Neural progenitor cell (in vitro differentiated cells): Measurements from ENCODE around the gene NUP54. TPM values are rescaled to one million over a fixed set of nuclear protein-coding genes. Genes with fewer than 3 reads are reported as not detected.
A peak's percentile ranks its signal among the peaks of the same experiment; 100 is the strongest.

Experiments
- DNase-seq: peaks from one replicate; pipeline ENCODE4 v3.0.0-alpha.2; 2016; ENCODE audit warnings: low spot score
- H2AFZ ChIP-seq: fragments of 200-600 bp; sonication (generic); replicated peaks from 2 replicates; pipeline ENCODE4 v1.6.1; 2016; ENCODE audit warnings: antibody characterized with exemption
- H3F3A ChIP-seq: fragments of 200-600 bp; sonication (generic); 2 replicates; pipeline ENCODE4 v1.6.1; 2016; ENCODE audit warnings: antibody characterized with exemption, low read depth
- H3K27ac ChIP-seq: fragments of 200-600 bp; sonication (generic); 2 replicates; pipeline ENCODE4 v1.5.1; 2016; ENCODE audit warnings: mild to moderate bottlenecking
- H3K27me3 ChIP-seq: fragments of 200-600 bp; sonication (generic); 2 replicates; pipeline ENCODE4 v1.6.1; 2016; ENCODE audit warnings: mild to moderate bottlenecking, moderate library complexity
- H3K36me3 ChIP-seq: fragments of 200-600 bp; sonication (generic); 2 replicates; pipeline ENCODE4 v1.5.1; 2016
- H3K4me1 ChIP-seq: fragments of 200-600 bp; sonication (generic); 2 replicates; pipeline ENCODE4 v1.6.1; 2016; ENCODE audit warnings: mixed run types
- H3K4me2 ChIP-seq: fragments of 200-600 bp; sonication (generic); 2 replicates; pipeline ENCODE4 v1.6.1; 2016
- H3K4me3 ChIP-seq: fragments of 200-600 bp; sonication (generic); 2 replicates; pipeline ENCODE4 v1.5.1; 2016
- H3K79me2 ChIP-seq: fragments of 200-600 bp; sonication (generic); 2 replicates; pipeline ENCODE4 v1.6.1; 2016; ENCODE audit warnings: low read depth
- H3K9ac ChIP-seq: fragments of 200-600 bp; sonication (generic); 2 replicates; pipeline ENCODE4 v1.6.1; 2016
- H3K9me3 ChIP-seq: fragments of 200-600 bp; sonication (generic); 2 replicates; pipeline ENCODE4 v1.5.1; 2016; ENCODE audit warnings: low read depth
- H4K20me1 ChIP-seq: fragments of 200-600 bp; sonication (generic); 2 replicates; pipeline ENCODE4 v1.6.1; 2016; ENCODE audit warnings: low read depth
- H3K27ac Mint-ChIP-seq: 3 replicates; pipeline ENCODE4 v1.8.0; 2021; ENCODE audit warnings: mixed read lengths
- H3K27me3 Mint-ChIP-seq: 2 replicates; pipeline ENCODE4 v1.8.0; 2022; ENCODE audit warnings: low read depth, mild to moderate bottlenecking, inconsistent platforms, moderate library complexity, mixed read lengths; ENCODE audit not compliant: insufficient read depth
- H3K36me3 Mint-ChIP-seq: 3 replicates; pipeline ENCODE4 v1.8.0; 2021; ENCODE audit warnings: mixed read lengths
- H3K4me1 Mint-ChIP-seq: 3 replicates; pipeline ENCODE4 v1.8.0; 2021; ENCODE audit warnings: mixed read lengths
- H3K4me3 Mint-ChIP-seq: 3 replicates; pipeline ENCODE4 v1.8.0; 2021; ENCODE audit warnings: mild to moderate bottlenecking, moderate library complexity, mixed read lengths
- H3K9me3 Mint-ChIP-seq: 3 replicates; pipeline ENCODE4 v1.8.0; 2020; ENCODE audit warnings: mixed read lengths
- EZH2 ChIP-seq: fragments of 200-600 bp; sonication (generic); IDR thresholded peaks from 2 replicates; pipeline ENCODE4 v1.6.1; 2017; ENCODE audit warnings: antibody characterized with exemption, mild to moderate bottlenecking, moderate library complexity
- EZH2phosphoT487 ChIP-seq: fragments of 200-600 bp; sonication (generic); IDR thresholded peaks from 2 replicates; pipeline ENCODE4 v1.6.1; 2017; ENCODE audit warnings: antibody characterized with exemption
- total RNA-seq: library from RNA; depleted of rRNA; stranded (reverse); fragments of >200 nt; gene quantifications from 2 replicates; pipeline ENCODE4 v1.2.3, GENCODE V29; 2015; ENCODE audit warnings: low replicate concordance
- TF ChIP-seq, protein P1 (sequence below): fragments of 200-600 bp; sonication (generic); IDR thresholded peaks from 2 replicates; pipeline ENCODE4 v1.5.1; 2017; ENCODE audit warnings: antibody characterized with exemption, mild to moderate bottlenecking

NUP54 gene
- total RNA-seq, 1 donor from 2014 or later = 161 TPM

DNA sequence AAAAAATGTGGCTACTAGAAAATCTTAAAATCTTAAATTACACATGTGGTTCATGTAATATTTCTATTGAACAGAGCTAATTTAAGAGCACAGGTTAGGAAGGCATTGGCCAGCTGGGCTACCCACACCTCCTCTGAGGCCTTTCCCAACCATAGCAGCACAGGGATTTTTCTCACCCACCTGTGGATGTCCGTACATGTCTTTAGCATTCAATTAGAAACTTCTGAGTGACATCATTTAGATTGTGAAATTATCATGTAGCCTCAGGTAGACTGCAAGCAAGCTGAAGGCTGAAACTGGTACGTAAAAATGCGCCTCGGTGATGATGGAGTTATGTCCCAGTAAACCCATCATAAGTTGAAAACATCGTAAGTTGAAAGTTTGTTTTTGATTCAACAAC lies 34.3 kb upstream of the NUP54 start:
- H3K36me3 ChIP-seq = no peaks in the 10 kb centered on the region
- H3K4me2 ChIP-seq = no peak overlapping the region
- H3K4me3 ChIP-seq = no peak overlapping the region
- Mint-ChIP-seq H3K4me3 (no peak overlapping the region), H3K36me3 (peaks cover 10% of the 10 kb centered on the region), H3K27ac (no peak overlapping the region), H3K9me3 (no peaks in the 10 kb centered on the region), H3K27me3 (peaks cover 2% of the 10 kb centered on the region), H3K4me1 (no peaks in the 10 kb centered on the region)
- H3K9ac ChIP-seq = no peak overlapping the region
- H3K79me2 ChIP-seq = peaks cover 5% of the 10 kb centered on the region
- no peaks in the 10 kb centered on the region for H3K4me1 ChIP-seq
- no peaks in the 10 kb centered on the region for H3K27me3 ChIP-seq
- H3F3A ChIP-seq = no peaks in the 10 kb centered on the region
- no peaks in the 10 kb centered on the region for H3K9me3 ChIP-seq
- no peak for DNase-seq
- no peak overlapping the region for H2AFZ ChIP-seq
- TF ChIP-seq EZH2phosphoT487 (no peak), EZH2 (no peak)
- TF ChIP-seq, protein P1, sequence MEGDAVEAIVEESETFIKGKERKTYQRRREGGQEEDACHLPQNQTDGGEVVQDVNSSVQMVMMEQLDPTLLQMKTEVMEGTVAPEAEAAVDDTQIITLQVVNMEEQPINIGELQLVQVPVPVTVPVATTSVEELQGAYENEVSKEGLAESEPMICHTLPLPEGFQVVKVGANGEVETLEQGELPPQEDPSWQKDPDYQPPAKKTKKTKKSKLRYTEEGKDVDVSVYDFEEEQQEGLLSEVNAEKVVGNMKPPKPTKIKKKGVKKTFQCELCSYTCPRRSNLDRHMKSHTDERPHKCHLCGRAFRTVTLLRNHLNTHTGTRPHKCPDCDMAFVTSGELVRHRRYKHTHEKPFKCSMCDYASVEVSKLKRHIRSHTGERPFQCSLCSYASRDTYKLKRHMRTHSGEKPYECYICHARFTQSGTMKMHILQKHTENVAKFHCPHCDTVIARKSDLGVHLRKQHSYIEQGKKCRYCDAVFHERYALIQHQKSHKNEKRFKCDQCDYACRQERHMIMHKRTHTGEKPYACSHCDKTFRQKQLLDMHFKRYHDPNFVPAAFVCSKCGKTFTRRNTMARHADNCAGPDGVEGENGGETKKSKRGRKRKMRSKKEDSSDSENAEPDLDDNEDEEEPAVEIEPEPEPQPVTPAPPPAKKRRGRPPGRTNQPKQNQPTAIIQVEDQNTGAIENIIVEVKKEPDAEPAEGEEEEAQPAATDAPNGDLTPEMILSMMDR = no peak
- no peak overlapping the region for H3K27ac ChIP-seq
- H4K20me1 ChIP-seq = peaks cover 18% of the 10 kb centered on the region

DNA sequence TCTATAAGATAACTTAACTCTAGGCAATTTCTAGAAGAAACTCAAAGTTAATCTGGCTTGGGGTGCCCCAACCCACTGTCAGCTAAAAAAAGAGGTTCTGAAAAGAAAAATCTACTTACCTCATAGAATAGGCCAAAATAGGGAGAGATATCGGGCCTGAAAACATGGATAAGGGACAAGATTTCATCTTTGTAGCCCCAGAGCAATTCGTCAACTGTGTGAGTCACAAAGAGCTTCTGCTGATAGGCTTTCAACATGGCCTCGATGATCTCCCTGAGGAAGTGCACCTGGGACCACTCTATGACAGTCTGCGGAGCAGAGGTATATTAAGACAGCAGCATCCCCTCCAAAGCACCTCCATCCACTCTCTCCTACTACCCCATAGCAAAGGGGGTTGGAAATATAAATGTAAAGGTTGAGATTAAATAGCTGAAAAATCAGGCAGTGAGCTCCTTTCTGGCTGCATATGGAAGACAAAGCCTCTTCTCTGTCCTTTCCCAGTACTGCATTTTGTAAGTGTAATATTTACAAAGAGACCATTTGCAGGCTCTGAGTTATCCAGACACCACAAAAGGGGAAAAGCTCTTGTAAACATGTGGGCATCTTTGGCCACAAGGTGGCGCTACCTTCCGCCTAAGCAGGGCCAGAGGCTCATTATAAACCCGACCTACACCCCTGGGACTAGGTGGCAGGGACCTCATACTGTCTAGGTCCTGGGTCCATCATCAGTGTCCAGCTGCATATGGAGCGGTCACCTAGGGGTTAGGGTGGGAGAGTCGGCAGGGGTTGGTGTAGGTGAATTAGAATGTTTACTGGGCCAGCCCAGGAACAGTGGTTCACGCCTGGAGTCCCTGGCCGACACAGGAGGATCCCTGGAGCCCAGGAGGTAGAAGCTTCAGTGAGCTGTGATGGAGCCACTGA lies 31.5 kb upstream of the NUP54 start:
- no peak overlapping the region for H3K4me2 ChIP-seq
- H3K9me3 Mint-ChIP-seq = no peaks in the 10 kb centered on the region
- H3K36me3 ChIP-seq = no peaks in the 10 kb centered on the region
- H3K79me2 ChIP-seq = no peaks in the 10 kb centered on the region
- H3K4me3 ChIP-seq = no peak overlapping the region
- H3K9me3 ChIP-seq = no peaks in the 10 kb centered on the region
- H3K4me3 Mint-ChIP-seq = no peak overlapping the region
- peaks cover 7% of the 10 kb centered on the region for H3K36me3 Mint-ChIP-seq
- TF ChIP-seq, protein P1 = peak; percentile 98
- TF ChIP-seq EZH2phosphoT487 (no peak), EZH2 (no peak)
- no peaks in the 10 kb centered on the region for H3K4me1 Mint-ChIP-seq
- H3K4me1 ChIP-seq = no peaks in the 10 kb centered on the region
- no peak overlapping the region for H3K9ac ChIP-seq
- no peaks in the 10 kb centered on the region for H3F3A ChIP-seq
- H3K27me3 Mint-ChIP-seq = no peaks in the 10 kb centered on the region
- H4K20me1 ChIP-seq = peaks cover 5% of the 10 kb centered on the region
- DNase-seq = peak; percentile 91
- no peaks in the 10 kb centered on the region for H3K27me3 ChIP-seq
- no peak overlapping the region for H2AFZ ChIP-seq
- H3K27ac Mint-ChIP-seq = no peak overlapping the region
- no peak overlapping the region for H3K27ac ChIP-seq

DNA sequence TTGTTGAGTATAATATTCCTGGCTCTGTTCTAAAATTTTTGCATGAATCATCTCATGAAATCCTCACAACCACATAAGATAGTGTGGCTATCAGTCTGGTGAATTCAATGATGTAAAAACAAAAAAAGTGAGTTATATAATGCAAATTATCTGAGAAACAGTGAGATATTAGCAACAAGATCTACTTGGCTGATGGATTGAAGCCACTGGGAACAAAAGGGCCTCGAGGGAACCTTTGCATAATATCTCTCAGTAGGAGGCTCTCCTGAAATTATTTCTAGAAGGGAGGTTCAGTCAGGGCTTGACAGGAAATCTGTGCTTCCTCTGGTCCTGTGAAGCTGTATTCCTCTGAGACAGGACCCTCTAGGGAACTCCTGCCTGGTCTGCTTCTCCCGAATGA lies 30.1 kb upstream of the NUP54 start:
- Histone ChIP-seq H3K4me3 (no peak overlapping the region), H2AFZ (no peak overlapping the region), H3K9ac (no peak overlapping the region), H3K27me3 (no peaks in the 10 kb centered on the region), H3K79me2 (no peaks in the 10 kb centered on the region), H3K4me2 (no peak overlapping the region), H3K9me3 (no peaks in the 10 kb centered on the region), H3F3A (no peaks in the 10 kb centered on the region), H4K20me1 (no peaks in the 10 kb centered on the region), H3K4me1 (no peaks in the 10 kb centered on the region), H3K27ac (no peak overlapping the region), H3K36me3 (no peaks in the 10 kb centered on the region)
- H3K4me1 Mint-ChIP-seq = no peaks in the 10 kb centered on the region
- TF ChIP-seq, protein P1 = no peak
- no peak for TF ChIP-seq EZH2
- no peak for TF ChIP-seq EZH2phosphoT487
- no peaks in the 10 kb centered on the region for H3K9me3 Mint-ChIP-seq
- H3K36me3 Mint-ChIP-seq = peaks cover 13% of the 10 kb centered on the region
- H3K27ac Mint-ChIP-seq = no peak overlapping the region
- H3K4me3 Mint-ChIP-seq = no peak overlapping the region
- no peak for DNase-seq
- H3K27me3 Mint-ChIP-seq = no peaks in the 10 kb centered on the region
